Measurements from ENCODE around the gene GASK1A.

Gene GASK1A

DNA sequence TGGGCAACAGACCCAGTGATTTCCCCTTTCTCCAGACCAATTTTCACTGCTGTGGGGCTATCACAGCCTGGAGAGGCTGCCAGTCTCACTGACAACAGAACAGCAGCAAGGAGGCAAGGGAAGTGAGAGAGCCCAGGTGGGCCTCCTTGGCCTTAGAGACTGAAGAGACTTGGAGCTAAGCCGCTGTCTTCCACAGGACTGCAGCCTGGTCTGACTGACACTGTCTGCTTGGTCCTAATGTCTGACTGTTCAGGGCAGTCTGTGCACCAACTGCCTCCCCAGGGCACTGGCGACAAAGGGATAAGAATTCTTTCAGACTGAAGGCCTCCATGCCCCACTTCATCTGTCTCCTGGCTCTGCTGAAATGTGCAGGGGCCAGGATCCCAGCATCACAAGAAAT is 115.3 kb downstream of the GASK1A start:
- DNase-seq: no peak

DNA sequence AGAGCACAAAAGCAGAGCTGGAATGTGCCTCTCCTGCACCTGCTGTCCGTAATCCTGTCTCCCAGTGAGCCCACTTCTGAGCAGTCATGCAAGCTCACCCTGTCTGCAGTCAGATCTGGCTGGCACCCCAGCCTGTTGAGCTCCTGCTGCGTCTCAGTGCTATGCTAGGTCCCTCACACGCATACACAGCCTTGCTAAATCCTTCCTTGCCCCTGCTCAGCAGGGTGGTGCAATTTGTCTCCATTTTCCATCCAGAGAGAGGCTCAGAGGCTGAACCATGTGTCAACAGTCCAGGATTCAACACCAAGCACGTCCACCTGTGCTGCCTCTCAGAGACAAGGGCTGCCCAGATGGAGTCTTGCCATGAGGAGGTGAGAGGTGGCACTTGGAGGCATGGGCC is 115.7 kb downstream of the GASK1A start:
- no peak for DNase-seq

DNA sequence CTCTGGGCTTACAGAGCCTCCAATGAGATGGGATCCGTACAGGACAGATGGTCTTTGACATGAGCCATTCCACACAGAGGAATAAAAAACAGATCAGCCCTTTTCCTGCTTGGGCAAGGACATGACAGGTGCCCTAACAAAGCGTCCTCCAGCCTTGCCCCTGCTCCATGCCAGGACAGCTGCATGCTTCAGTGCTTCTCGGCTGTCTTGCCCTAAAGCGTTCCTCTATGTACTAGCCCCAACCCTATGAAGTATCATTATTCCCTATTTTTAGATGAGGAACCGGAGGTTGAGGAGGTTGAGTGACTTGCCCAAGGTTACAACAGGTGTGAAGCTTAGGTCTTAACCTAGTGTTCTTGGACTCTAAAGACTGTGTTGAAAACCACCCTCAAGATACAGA is 116.3 kb downstream of the GASK1A start:
- no peak for DNase-seq

DNA sequence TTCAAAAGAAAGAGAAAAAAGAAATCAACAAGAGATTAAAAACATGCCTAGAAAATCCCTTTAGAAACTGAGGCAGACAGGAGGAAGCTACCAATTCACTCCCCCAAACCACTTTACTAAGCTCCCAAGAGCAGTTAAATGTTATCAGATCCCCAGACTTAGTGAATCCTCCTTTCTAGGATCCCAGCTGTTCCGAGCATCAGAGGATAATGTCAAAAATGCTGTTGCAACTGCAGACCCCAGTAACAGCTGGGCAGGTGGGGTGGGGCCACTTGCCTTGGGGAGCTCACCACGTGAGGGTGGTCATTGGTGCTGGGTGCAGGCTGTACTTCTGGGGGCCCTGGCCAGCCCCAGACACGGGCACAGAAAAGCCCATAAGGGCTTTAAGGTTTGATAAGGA is 117.7 kb downstream of the GASK1A start:
- DNase-seq: no peak

DNA sequence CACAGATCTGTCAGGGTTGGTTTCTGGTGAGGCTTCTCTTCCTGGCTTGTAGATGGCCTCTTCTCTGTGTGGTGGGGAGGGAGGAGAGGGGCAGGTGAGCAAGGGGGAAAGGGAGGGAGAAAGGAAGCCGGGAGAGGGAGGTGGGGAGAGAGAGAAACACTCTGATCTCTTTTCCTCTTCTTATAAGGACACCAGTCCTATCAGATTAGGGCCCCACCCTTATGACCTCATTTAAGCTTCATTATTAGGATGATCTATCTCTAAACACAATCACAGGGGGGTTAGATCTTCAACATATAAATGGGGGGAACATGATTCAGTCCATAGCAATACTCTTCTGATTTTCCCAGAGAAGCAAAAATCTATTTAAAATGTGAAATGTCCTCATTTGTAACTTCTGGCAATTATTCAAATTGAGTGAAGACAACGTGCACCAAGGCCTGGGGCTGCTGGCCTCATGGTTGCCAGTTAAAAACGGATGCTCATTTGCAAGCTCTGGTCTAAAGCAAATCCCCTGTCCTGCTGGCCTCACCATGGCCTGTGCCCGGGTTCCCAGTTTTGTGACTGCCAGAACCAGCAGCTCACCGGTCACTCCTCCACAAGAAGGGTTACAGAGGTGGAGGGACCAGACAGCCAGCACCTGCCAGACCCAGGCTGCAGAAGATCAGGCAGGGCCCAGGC is 118.4 kb downstream of the GASK1A start:
- DNase-seq: no peak

- no peak for DNase-seq
These were observed 119.7 kb downstream of the GASK1A start for GRCh38 chr3:43098761-43099160.

- DNase-seq: no peak
These were observed 123.8 kb downstream of the GASK1A start for GRCh38 chr3:43102773-43103480.

- no peak for DNase-seq
These were observed 124.9 kb downstream of the GASK1A start for GRCh38 chr3:43104039-43104438.

GRCh38 chr3:43104660-43105595 is 125.8 kb downstream of the GASK1A start:
- no peak for DNase-seq

DNA sequence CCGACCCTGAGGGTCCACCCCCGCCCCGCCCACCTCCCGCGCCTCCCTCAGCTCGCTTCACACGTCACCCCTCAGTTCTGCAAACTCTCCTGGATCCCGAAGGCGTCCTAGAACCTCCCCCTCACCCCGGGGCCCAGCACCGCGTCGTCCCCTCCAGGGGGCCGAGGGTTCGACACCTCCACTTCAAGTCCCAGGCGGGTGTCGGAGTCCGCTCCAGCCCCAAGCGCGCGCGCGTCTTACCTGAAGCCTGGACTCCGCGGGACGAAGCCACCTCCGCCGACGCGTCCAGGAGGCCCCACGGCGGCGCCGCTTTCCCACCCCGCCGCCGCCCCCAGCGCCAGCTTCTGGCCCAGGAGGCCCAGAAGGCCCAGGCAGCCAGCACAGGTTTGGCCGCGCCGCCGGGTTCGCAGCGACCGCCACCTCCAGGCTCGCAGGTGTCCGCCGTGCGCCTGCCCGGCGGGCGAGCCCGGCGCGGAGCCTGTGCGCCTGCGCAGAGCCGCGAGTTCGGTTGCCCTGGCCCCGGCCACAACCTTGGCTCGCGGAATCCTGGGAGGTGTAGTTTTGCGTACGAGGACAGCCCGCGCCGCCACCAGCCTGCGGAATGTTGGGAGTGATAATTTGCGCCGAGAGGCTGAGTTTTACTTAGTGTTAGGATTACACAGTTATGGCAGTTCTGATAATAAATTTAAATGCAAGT is 126.6 kb downstream of the GASK1A start, which contains the start of gene POMGNT2:
TSS of gene POMGNT2 (minus strand) at position 484 of the 697 bp plus-strand sequence. CDS start 24,648 bp downstream, outside the sequence.
- peak; percentile 59 for DNase-seq

DNA sequence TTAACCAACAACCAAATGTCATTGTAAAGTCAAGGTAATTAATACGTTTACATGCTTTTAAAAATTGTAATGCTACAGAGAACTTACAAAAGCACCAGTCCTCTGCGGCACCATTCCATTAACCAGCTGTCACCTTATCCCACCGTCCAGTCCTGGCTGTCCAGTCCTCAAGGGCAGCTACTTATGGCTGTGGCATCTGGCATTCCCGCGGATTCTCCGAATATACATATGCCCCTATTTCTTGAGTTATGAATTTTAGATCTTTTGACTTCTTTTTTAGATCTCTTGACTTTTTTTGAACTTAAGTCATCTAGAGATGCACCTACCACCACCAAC is 127.2 kb downstream of the GASK1A start:
- no peak for DNase-seq

Data from NCI-H2171 (cell line).